Jurkat, Clone E6-1 (cell line): ENCODE results near the gene BPNT1. TPM values are rescaled to one million over a fixed set of nuclear protein-coding genes. Genes with fewer than 3 reads are reported as not detected.
A peak's percentile ranks its signal among the peaks of the same experiment; 100 is the strongest.
"Not testable (repeated sequence)": the region's sequence is repeated elsewhere in the genome, so short reads cannot be mapped to it uniquely, and the experiment has no call there.

Source experiments
- DNase-seq: peaks from one replicate; pipeline ENCODE4 v3.0.0-alpha.2; 2011; ENCODE audit warnings: low read depth, low spot score
- H3K4me3 ChIP-seq: 2 replicates; pipeline ENCODE4 v1.5.1; 2011; ENCODE audit warnings: mild to moderate bottlenecking, low read length, control low read depth, moderate library complexity
- polyA plus RNA-seq: library from polyadenylated mRNA; unstranded; fragments of >200 nt; gene quantifications from one replicate; pipeline ENCODE4 v1.2.1, GENCODE V29; 2012; ENCODE audit warnings: missing spikeins; ENCODE audit not compliant: insufficient read length, insufficient read depth

BPNT1 gene, protein sequence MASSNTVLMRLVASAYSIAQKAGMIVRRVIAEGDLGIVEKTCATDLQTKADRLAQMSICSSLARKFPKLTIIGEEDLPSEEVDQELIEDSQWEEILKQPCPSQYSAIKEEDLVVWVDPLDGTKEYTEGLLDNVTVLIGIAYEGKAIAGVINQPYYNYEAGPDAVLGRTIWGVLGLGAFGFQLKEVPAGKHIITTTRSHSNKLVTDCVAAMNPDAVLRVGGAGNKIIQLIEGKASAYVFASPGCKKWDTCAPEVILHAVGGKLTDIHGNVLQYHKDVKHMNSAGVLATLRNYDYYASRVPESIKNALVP
- 67.9 TPM for polyA plus RNA-seq

GRCh38 chr1:220089650-220090556 lies at the start of gene BPNT1:
TSS of gene BPNT1 (minus strand) at chr1:220089788. CDS start at chr1:220079846, 9,942 bp downstream.
- peak within 1 kb of the TSS; percentile 80 for H3K4me3 ChIP-seq
- DNase-seq = peak; percentile 98

GRCh38 chr1:220137019-220137786 lies 47.6 kb upstream of the BPNT1 start:
- H3K4me3 ChIP-seq = no peak overlapping the region
- peak; percentile 30 for DNase-seq

DNA sequence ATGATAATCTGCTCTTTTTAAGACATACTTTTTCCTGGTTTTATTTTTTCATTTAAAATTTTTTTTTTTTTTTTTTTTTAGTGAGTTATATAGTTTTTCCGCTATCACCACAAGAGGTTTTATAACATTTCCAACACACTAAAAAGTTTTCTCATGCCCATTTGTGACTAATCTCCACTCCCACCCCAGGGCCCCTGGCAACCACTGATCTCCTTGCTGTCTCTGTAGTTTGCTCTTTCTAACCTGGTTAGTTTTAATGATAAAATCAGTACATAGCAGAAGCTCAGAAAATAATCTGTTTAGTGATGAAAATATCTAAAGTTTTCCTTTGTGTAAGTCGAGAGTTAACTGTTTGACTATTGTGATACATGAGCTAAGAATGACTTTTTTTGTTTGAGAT lies 46.2 kb upstream of the BPNT1 start:
- DNase-seq = no peak

GRCh38 chr1:220129479-220130210 lies 40.1 kb upstream of the BPNT1 start:
- no peak overlapping the region for H3K4me3 ChIP-seq
- no peak for DNase-seq

More for the DNA sequence above, 46.2 kb upstream of the BPNT1 start:
- H3K4me3 ChIP-seq = no peak overlapping the region

- H3K4me3 ChIP-seq = no peak overlapping the region
- no peak for DNase-seq
Measured at GRCh38 chr1:220127076-220127475, 37.5 kb upstream of the BPNT1 start.

DNA sequence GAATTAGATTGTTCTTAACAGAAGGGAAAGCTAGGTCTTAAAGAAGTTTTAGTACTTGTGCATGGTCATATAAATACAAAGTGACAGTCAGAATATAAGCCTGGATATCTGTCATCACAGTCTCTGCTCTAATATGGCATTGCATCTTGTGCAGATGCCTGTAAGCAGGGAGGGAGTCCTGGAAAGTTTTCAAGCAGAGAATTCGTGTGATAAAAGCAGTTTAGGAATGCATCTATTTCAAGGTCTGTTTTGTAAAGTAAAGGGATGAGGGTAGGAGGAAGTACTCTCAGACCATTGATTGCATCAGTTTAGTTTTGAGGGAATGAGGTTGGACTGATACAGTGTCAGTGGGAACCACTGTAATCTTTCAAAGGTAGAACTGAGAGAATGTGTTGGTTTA lies 35.0 kb upstream of the BPNT1 start:
- DNase-seq = no peak
- H3K4me3 ChIP-seq = no peak overlapping the region

DNA sequence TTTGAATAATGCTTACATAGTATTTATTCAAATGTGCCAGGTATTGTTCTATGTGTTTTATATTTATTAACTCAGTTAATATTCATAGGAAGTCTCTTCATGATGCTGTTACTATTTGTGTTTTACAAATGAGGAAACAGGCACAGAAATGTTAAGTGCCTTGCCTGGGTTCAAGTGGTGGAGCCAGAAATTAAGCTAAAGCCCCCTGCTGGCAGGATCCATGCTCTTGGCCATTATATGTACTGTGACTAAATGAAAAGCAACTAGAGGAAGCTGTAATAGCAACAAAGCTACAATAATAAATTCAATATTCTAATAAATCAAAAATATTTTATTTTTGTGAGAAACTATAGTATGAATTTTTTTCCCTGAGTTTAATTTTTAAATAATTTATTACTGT lies 34.3 kb upstream of the BPNT1 start:
- peak; percentile 21 for DNase-seq
- H3K4me3 ChIP-seq = no peak overlapping the region

- DNase-seq = no peak
- H3K4me3 ChIP-seq = no peak overlapping the region
Measured at GRCh38 chr1:220123066-220123465, 33.5 kb upstream of the BPNT1 start.

DNA sequence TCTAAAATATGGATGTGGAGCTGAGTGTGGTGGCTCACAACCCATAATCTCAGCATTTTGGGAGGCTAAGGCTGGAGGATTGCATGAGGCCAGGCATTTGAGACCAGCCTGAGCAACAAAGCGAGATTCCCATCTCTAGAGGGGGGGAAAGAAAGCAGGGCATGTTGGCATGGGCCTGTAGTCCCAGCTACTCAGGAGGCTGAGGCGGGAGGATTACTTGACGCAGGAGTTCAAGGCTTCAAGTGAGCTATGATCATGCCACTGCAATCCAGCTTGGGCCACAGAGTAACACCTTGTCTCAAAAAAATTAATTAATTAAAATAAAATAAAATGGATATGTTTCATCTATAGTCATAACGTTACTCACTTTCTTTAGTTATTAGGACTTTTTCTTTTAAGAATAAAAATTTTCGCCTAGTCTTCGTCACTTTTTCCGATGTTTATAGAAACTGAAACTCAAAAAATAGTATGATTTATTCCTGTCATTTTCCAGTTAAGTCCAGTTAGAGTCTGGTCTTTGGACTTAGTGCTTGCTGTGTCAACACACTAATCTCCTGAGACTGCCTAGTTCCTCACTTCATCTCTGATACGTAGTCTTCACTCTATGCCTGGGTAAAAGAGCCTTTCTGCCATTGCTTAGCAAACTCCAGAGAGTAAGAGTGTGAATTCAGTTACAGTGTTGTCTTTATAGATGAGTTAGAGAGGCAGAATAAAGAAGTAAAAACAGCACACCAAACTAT lies 32.4 kb upstream of the BPNT1 start:
- no peak for DNase-seq
- no peak overlapping the region for H3K4me3 ChIP-seq

DNA sequence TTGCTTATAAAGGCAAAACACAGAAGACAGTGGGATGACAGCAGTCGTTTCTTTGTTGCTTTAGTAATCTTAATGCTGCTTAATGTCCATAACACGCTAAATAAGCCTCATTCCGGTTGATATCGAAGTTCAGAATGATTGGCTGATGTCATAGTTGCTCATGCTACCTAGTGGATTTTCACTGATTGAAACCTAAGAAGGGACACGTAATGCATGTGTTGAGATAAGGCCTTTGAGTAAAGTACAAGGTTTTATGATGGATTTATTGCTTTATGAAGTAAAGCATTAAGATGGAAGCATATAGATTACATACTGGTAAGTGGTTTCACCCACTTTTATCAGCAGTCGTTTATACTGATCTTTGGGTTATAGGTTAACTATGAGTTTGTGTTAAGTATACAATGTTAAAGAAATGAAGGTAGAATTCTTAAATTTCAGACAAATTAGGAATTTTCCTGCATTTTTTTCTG lies 29.5 kb upstream of the BPNT1 start:
- no peak for DNase-seq
- H3K4me3 ChIP-seq = no peak overlapping the region

DNA sequence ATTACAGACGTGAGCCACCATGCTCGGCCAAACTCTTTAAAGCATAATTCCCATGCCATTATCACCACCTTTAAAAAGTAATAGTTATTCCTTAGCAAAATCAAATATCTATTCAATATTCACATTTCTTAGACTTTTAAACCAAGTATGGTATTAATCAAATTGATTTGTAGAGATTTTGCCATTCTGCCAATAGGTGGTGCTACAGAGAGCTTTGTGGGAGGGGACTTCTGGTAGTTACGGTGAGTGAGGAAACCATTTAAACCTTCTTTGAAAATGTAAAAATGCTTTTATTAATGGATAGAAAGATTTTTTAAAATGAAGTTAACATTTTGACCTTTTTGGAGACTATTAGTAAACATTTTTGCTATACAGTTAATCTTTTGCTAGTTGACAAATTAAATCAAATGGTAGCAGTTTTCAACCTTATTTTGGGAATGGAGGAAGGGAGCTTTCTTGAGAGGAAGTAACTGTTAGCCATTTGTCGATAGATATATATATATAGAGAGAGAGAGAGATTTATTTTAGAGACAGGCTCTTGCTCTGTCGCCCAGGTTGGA lies 23.6 kb upstream of the BPNT1 start:
- DNase-seq = peak; percentile 45
- H3K4me3 ChIP-seq = no peak overlapping the region

DNA sequence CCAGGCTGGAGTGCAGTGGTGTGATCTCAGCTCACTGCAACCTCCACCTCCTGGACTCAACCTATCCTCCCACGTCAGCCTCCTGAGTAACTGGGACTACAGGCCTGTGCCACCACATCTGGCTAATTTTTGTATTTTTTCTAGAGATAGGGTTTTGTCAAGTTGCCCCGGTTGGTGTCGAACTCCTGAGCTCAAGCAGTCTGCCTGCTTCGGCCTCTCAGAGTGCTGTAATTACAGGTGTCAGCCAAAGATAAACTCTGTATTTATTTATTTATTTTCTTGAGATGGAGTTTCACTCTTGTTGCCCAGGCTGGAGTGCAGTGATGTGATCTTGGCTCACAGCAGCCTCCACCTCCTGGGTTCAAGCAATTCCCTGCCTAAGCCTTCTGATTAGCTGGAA lies 23.0 kb upstream of the BPNT1 start:
- H3K4me3 ChIP-seq, DNase-seq: not testable (repeated sequence)

DNA sequence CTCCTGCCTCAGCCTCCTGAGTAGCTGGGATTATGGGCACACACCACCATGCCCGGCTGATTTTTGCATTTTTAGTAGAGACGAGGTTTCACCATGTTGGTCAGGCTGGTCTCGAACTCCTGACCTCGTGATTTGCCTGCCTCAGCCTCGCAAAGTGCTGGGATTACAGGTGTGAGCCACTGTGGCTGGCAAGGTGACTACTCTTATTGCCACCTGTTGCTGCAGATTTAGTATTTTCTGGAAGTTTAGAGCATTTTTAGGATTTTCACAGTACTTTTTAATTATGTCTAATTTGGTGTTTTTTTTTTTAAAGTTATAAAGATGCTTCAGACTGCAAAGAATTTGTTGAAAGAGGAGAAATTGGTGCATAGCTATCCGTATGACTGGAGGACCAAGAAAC lies 20.9 kb upstream of the BPNT1 start:
- not testable (repeated sequence) for H3K4me3 ChIP-seq, DNase-seq

DNA sequence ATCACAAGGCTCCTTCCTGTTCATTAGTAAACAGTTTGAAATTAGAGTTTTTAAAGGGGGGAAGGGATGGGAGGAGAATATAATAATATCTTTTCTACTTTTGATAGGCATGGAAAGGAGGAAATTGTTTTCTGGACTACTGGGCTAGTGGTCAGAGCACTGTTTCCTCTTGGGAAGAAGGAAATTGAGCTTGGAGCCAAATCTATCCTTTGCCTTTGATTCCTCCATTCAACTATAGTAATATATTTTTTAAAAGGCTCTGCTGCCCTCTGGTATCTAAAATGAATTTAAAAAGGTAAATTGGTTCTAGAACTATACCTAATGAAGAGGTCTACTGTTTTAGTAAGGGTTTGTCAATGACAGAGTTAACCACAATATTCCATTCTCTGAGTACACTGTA lies 10.2 kb upstream of the BPNT1 start:
- no peak for DNase-seq
- H3K4me3 ChIP-seq = no peak overlapping the region

- peak within 1 kb of the TSS; percentile 86 for H3K4me3 ChIP-seq
- DNase-seq = peak; percentile 79
Measured at GRCh38 chr1:220094016-220094911, 4.7 kb upstream of the BPNT1 start, which contains the start of gene IARS2. TSS of gene IARS2 (plus strand) at chr1:220094132. CDS start at chr1:220094217, 85 bp downstream.

GRCh38 chr1:220093361-220094015 lies 3.9 kb upstream of the BPNT1 start:
- H3K4me3 ChIP-seq = peak overlapping the region; percentile 24; the same call in 1 of the 2 replicates
- no peak for DNase-seq
